Esophagus muscularis mucosa (tissue), 4 donors: ENCODE measurements around the gene KRTAP3-1. TPM values are rescaled to one million over a fixed set of nuclear protein-coding genes. Genes with fewer than 3 reads are reported as not detected.
"Not testable (repeated sequence)": the region's sequence is repeated elsewhere in the genome, so short reads cannot be mapped to it uniquely, and the experiment has no call there.

ENCODE experiments used
- DNase-seq: peaks from one replicate; pipeline ENCODE4 v3.0.0-alpha.2; 2017; ENCODE audit errors: extremely low spot score
- H3K27ac ChIP-seq, 4 donors: fragments of 200-600 bp; sonication (generic); replicated peaks in 1 of 4; 1 replicate in 3 of 4; 2 replicates in 1 of 4; pipeline ENCODE4 v1.5.1; 2016 to 2019; ENCODE audit warnings: mild to moderate bottlenecking in 1 of 4
- H3K27me3 ChIP-seq, 4 donors: fragments of 200-600 bp; sonication (generic); one replicate each; pipeline versions ENCODE4 v1.5.1 to v1.6.0; 2016 to 2019
- H3K36me3 ChIP-seq, 4 donors: fragments of 200-600 bp; sonication (generic); one replicate each; pipeline ENCODE4 v1.5.1; 2016 to 2019
- H3K4me1 ChIP-seq, 4 donors: fragments of 200-600 bp; sonication (generic); one replicate each; pipeline ENCODE4 v1.5.1; 2016 to 2019
- H3K4me3 ChIP-seq, 4 donors: fragments of 200-600 bp; sonication (generic); 1 replicate in 2 of 4; 2 replicates in 2 of 4; pipeline ENCODE4 v1.5.1; 2016 to 2019; ENCODE audit warnings: mild to moderate bottlenecking in 4 of 4, moderate library complexity in 1 of 4
- H3K9me3 ChIP-seq, 4 donors: fragments of 200-600 bp; sonication (generic); 1 replicate in 3 of 4; 2 replicates in 1 of 4; pipeline ENCODE4 v1.5.1; 2016 to 2019
- EP300 ChIP-seq: sonication (generic); formaldehyde crosslinking; IDR thresholded peaks from one replicate; pipeline ENCODE4 v1.6.1; 2017; ENCODE audit warnings: antibody characterized with exemption
- POLR2A ChIP-seq: fragments of 450-650 bp; IDR thresholded peaks from one replicate; pipeline ENCODE4 v1.6.1; 2017; ENCODE audit warnings: antibody characterized with exemption, moderate library complexity, mild to moderate bottlenecking, low read depth
- POLR2AphosphoS5 ChIP-seq, 2 donors: sonication (generic); formaldehyde crosslinking; IDR thresholded peaks; one replicate each; pipeline ENCODE4 v1.6.1; 2017; ENCODE audit warnings: antibody characterized with exemption in 2 of 2
- WGBS: methylation state at CpG from one replicate; pipeline ENCODE4 v1.1.5; 2018; 5-methylcytosine and 5-hydroxymethylcytosine counted together
- intact Hi-C: fragments of 100-400 bp; cut with DNase I; formaldehyde crosslinking; loops from one replicate; pipeline ENCODE4 v1.15.1; 2023
- total RNA-seq, 4 donors: library from RNA; depleted of rRNA; stranded (reverse); fragments of >200 nt; gene quantifications; one replicate each; pipeline versions ENCODE4 v1.1.0 to v1.2.1, GENCODE V29; 2016
- TF ChIP-seq, protein P1 (sequence below), 3 experiments: fragments of 200-600 bp in 2 of 3; fragments of 450-650 bp in 1 of 3; sonication (generic) in 2 of 3; IDR thresholded peaks; one replicate each; pipeline ENCODE4 v1.5.1; 2017 to 2019; ENCODE audit warnings: antibody characterized with exemption in 3 of 3, mild to moderate bottlenecking in 2 of 3, moderate library complexity in 1 of 3

KRTAP3-1 gene
- not detected for total RNA-seq

DNA sequence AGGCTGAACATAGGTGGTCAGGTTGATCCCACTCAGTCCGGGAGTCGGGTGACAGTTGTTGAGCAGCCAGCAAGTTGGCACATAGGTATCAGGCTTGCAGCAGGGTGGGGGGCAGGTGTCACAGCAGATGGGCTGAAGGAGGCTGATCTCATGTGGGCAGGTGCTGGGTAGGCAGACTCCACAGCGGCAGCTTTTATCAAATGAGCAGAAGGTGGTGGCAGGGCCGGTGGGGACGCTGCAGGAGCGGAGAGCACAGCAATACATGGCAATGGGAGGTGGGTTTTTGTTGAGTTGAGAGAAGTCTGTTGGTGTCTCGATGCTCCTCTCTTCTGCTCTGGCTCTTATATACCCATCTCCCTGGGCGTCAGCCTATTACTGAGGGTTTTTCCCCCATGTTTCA is at the start of gene KRTAP3-1:
KRTAP3-1 (minus strand) TSS at position 318 of the 400 bp plus-strand sequence; CDS start at position 264, 54 bp downstream.
- H3K27ac ChIP-seq: no peak within 1 kb of the TSS
- no peaks in the 10 kb centered on the region for H3K36me3 ChIP-seq
- H3K9me3 ChIP-seq: no peaks in the 10 kb centered on the region
- no peaks in the 10 kb centered on the region for H3K27me3 ChIP-seq
- WGBS: 92% methylated on average over 8 of the region's 8 CpGs
- peak; percentile 81 for DNase-seq
- no peaks in the 10 kb centered on the region for H3K4me1 ChIP-seq
- intact Hi-C loops: no loop called here
- TF ChIP-seq EP300 (no peak), POLR2AphosphoS5 (IDR thresholded peaks at IDR 0.05) (no peak), POLR2A (no peak)
- TF ChIP-seq, protein P1, sequence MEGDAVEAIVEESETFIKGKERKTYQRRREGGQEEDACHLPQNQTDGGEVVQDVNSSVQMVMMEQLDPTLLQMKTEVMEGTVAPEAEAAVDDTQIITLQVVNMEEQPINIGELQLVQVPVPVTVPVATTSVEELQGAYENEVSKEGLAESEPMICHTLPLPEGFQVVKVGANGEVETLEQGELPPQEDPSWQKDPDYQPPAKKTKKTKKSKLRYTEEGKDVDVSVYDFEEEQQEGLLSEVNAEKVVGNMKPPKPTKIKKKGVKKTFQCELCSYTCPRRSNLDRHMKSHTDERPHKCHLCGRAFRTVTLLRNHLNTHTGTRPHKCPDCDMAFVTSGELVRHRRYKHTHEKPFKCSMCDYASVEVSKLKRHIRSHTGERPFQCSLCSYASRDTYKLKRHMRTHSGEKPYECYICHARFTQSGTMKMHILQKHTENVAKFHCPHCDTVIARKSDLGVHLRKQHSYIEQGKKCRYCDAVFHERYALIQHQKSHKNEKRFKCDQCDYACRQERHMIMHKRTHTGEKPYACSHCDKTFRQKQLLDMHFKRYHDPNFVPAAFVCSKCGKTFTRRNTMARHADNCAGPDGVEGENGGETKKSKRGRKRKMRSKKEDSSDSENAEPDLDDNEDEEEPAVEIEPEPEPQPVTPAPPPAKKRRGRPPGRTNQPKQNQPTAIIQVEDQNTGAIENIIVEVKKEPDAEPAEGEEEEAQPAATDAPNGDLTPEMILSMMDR (IDR thresholded peaks at IDR 0.05): no peak
- no peak within 1 kb of the TSS for H3K4me3 ChIP-seq

DNA sequence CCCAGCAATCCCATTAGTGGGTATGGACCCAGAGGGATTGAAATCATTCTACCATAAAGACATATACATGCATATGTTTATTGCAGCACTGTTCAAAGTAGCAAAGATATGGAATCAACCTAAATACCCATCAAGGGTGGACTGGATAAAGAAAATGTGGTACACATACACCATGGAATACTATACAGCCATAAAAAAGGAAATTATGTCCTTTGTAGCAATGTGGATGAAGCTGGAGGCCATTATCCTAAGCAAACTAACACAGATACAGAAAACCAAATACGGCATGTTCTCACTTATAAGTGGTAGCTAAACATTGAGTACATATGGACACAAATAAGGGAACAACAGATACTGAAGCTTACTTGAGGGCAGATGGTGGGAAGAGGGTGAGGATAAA is 48.6 kb upstream of the KRTAP3-1 start:
- 94% methylated on average over 1 of the region's 1 CpG for WGBS
- TF ChIP-seq POLR2A (no peak), POLR2AphosphoS5 (IDR thresholded peaks at IDR 0.05) (no peak), EP300 (no peak)
- TF ChIP-seq, protein P1 (IDR thresholded peaks at IDR 0.05): no peak
- DNase-seq: no peak
- Histone ChIP-seq H3K27ac (no peak overlapping the region), H3K4me1 (no peaks in the 10 kb centered on the region), H3K4me3 (no peak overlapping the region), H3K36me3 (no peaks in the 10 kb centered on the region), H3K9me3 (peaks cover 0 to 5% (median 0%) of the 10 kb centered on the region in 4 donors), H3K27me3 (peaks cover 0 to 16% (median 0%) of the 10 kb centered on the region in 4 donors)
- intact Hi-C loops: no loop called here

DNA sequence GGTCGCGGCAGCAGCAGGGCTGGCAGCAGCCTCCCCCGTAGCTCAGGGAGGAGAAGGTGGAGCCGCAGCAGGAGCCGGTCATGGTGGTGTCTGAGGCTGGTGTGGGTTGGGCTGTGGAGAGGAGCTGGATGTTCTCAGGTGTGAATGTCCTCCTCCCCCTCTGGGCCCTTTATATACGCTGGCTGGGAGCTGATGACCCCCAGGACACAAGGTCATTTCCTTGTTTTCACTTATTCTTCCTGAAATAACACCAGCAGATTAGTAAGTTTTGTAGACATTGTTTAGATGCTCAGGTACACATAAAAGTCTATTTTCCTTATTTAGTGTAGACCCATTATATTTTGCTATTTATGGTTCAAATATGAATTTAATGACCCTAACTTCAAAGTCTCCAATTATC is 46.2 kb upstream of the KRTAP3-1 start, which contains the start of gene KRTAP2-2:
KRTAP2-2 (minus strand) TSS at position 101 of the 400 bp plus-strand sequence; CDS start at position 82, 19 bp downstream.
- H3K36me3 ChIP-seq, H3K4me3 ChIP-seq, H3K4me1 ChIP-seq, intact Hi-C loops, DNase-seq, H3K9me3 ChIP-seq, H3K27ac ChIP-seq: not testable (repeated sequence)
- peaks cover 0 to 19% (median 0%) of the 10 kb centered on the region in 4 donors for H3K27me3 ChIP-seq
- 50% methylated on average over 1 of the region's 6 CpGs for WGBS

DNA sequence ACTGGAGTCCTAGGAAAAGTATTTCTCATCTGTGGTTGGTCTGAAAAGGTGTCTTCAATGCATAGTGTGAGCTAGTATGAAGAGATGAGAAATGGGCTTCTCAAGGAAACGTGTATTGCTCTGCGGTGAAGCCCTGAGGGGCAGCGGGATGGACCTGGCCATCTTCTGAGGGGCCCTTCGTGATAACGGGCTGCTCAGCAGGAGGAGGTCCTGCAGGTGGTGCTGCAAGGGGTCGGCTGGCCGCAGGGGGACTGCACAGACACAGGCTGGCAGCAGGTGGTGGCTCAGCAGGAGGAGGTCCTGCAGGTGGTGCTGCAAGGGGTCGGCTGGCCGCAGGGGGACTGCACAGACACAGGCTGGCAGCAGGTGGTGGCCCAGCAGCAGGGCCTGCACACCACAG is 45.6 kb upstream of the KRTAP3-1 start:
- H3K4me1 ChIP-seq, H3K27ac ChIP-seq, intact Hi-C loops, H3K9me3 ChIP-seq, H3K36me3 ChIP-seq, H3K4me3 ChIP-seq, DNase-seq: not testable (repeated sequence)
- WGBS: 94% methylated on average over 5 of the region's 9 CpGs
- peaks cover 0 to 23% (median 0%) of the 10 kb centered on the region in 4 donors for H3K27me3 ChIP-seq

DNA sequence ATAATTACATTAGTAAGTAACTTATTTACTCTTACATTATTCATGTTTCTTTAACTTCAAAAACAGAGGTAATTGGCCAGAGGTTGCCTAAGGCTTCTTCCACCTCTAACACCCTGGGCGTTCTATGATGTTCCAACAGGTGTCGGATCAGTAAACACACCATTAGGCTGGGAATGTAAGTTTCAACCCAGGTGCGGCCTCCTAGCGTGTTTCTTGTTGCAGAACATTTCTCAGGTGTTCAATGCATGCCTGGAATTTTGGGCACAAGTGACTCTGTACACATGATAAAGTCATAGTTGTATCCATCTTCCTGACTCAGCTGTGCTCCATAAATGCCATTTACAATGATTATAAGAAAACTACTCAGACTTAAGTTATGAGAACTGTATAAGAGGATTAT is 45.1 kb upstream of the KRTAP3-1 start:
- TF ChIP-seq POLR2A (no peak), POLR2AphosphoS5 (IDR thresholded peaks at IDR 0.05) (no peak), EP300 (no peak)
- TF ChIP-seq, protein P1 (IDR thresholded peaks at IDR 0.05): no peak
- Histone ChIP-seq H3K27me3 (peaks cover 0 to 23% (median 0%) of the 10 kb centered on the region in 4 donors), H3K9me3 (peaks cover 0 to 5% (median 0%) of the 10 kb centered on the region in 4 donors), H3K27ac (no peak overlapping the region), H3K4me3 (no peak overlapping the region), H3K4me1 (no peaks in the 10 kb centered on the region), H3K36me3 (no peaks in the 10 kb centered on the region)
- DNase-seq: no peak
- intact Hi-C loops: no loop called here
- 89% methylated on average over 4 of the region's 4 CpGs for WGBS

DNA sequence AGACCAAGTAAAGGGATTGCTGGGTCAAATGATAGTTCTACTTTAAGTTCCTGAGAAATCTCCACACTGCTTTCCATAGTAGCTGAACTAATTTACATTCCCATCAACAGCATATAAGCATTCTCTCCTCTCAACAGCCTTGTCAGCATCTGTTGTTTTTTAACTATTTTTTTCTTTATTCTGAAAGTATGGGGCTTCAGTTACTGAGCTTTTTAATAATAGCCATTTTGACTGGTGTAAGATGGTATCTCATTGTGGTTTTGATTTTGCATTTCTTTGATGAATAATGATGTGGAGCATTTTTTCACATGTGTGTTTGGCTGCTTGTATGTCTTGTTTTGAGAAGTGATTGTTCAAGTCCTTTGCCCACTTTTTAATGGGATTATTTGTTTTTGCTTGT is 43.6 kb upstream of the KRTAP3-1 start:
- no peak overlapping the region for H3K27ac ChIP-seq
- H3K27me3 ChIP-seq: peaks cover 0 to 22% (median 0%) of the 10 kb centered on the region in 4 donors
- intact Hi-C loops: no loop called here
- peaks cover 0 to 3% (median 0%) of the 10 kb centered on the region in 4 donors for H3K9me3 ChIP-seq
- TF ChIP-seq, protein P1 (IDR thresholded peaks at IDR 0.05): no peak
- TF ChIP-seq POLR2A (no peak), EP300 (no peak), POLR2AphosphoS5 (IDR thresholded peaks at IDR 0.05) (no peak)
- no peak for DNase-seq
- no peaks in the 10 kb centered on the region for H3K36me3 ChIP-seq
- no peak overlapping the region for H3K4me3 ChIP-seq
- no peaks in the 10 kb centered on the region for H3K4me1 ChIP-seq
